Subcutaneous adipose tissue (tissue), 4 donors: Measurements from ENCODE around the gene AGBL1. TPM values are rescaled to one million over a fixed set of nuclear protein-coding genes. Genes with fewer than 3 reads are reported as not detected.

Source experiments
- total RNA-seq, 4 donors: library from RNA; depleted of rRNA; stranded (reverse); fragments of >200 nt; gene quantifications; one replicate each; pipeline ENCODE4 v1.1.0, GENCODE V29; 2016
- TF ChIP-seq, protein P1 (sequence below): fragments of 450-650 bp; IDR thresholded peaks from one replicate; pipeline ENCODE4 v1.5.1; 2016; ENCODE audit warnings: low read depth, mild to moderate bottlenecking, control low read depth, antibody characterized with exemption, moderate library complexity

The AGBL1 gene
- total RNA-seq, 4 donors from 2014 or later = not detected

DNA sequence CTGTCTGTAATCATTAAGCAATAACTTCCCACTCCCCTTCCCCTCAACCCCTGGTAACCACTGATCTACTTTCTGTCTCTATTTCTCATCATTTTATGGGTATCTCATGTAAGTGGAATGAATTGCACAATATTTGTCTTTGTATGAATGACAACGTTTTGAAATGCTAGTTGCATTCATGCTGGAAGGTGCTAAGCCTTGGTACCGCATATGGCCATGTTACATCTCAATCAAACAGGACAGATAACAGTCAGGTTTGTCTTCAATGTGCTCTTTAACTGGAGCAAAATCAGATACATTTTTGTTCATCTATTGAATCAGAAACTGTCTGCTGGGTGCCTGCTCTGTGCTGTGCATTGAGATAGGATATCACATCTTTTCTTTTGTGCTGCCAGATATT lies 134.2 kb downstream of the AGBL1 start:
- TF ChIP-seq, protein P1, sequence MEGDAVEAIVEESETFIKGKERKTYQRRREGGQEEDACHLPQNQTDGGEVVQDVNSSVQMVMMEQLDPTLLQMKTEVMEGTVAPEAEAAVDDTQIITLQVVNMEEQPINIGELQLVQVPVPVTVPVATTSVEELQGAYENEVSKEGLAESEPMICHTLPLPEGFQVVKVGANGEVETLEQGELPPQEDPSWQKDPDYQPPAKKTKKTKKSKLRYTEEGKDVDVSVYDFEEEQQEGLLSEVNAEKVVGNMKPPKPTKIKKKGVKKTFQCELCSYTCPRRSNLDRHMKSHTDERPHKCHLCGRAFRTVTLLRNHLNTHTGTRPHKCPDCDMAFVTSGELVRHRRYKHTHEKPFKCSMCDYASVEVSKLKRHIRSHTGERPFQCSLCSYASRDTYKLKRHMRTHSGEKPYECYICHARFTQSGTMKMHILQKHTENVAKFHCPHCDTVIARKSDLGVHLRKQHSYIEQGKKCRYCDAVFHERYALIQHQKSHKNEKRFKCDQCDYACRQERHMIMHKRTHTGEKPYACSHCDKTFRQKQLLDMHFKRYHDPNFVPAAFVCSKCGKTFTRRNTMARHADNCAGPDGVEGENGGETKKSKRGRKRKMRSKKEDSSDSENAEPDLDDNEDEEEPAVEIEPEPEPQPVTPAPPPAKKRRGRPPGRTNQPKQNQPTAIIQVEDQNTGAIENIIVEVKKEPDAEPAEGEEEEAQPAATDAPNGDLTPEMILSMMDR = no peak

GRCh38 chr15:86221119-86221518 lies 141.4 kb downstream of the AGBL1 start:
- TF ChIP-seq, protein P1 = no peak

DNA sequence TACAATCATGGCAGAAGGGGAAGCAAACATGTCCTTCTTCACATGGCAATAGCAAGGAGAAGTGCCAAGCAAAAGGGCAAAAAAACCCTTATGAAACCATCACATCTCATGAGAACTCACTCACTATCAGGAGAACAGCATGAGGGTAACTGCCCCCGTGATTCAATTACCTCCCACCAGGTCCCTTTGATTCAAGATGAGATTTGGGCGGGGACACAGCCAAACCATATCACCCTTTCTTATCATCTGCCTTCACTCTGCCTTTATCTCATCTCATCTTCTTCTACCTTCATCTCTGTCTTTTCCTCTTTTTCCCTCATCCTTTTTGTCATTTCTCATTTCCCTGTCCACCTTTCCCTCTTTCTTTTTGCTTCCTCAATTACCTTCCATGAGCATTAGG lies 149.6 kb downstream of the AGBL1 start:
- TF ChIP-seq, protein P1 = no peak

DNA sequence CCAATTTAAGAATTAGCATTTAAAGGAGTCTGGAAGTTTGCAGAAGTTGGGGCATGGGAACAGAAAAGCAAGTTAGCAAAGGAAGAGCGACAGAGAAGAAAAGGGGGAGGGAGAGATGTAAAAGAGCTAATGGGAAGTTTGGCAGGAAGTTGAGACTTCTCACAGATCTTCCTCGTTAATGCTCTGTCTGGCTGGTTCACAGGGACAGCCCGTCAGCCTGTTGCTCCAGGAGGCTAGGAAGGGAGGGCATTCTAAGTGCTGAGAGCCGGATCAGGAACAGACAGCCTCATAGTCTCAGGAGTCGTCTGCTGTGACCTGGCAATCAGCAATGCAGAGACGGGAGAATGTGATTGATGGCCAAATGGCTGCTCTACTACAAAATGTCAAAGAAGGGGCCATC lies 150.3 kb downstream of the AGBL1 start:
- TF ChIP-seq, protein P1 = no peak

GRCh38 chr15:86231864-86232721 lies 152.4 kb downstream of the AGBL1 start:
- TF ChIP-seq, protein P1 = no peak

DNA sequence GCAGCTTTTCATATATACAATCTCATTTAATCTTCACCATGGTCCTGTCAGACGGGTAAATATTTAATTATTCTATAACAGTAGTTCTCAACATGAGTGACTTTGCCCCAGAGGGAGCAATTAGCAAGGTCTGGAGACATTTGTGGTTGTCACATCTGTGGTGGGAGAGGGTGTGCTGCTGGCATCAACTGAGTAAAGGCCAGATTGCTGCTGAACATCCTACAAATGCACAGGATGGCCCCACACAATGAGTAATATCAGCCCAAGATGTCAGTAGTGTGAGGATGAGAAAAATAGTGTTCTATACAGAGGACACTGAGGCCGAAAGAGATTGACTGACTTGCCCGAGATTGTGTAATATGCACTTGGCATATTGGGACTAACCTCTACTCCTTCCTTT lies 156.0 kb downstream of the AGBL1 start:
- TF ChIP-seq, protein P1 = no peak

- TF ChIP-seq, protein P1 = no peak
These were observed 156.9 kb downstream of the AGBL1 start for GRCh38 chr15:86236356-86237110.
